OCI-LY1 (cell line): ENCODE data around the gene TMEM234.

Experiments used
- H2AFZ ChIP-seq: fragments of 200-600 bp; sonication (generic), shearing (Covaris generic); 2 replicates; pipeline ENCODE4 v1.6.0; 2014; ENCODE audit warnings: antibody characterized with exemption, mild to moderate bottlenecking, low read length
- H3F3A ChIP-seq: fragments of 200-600 bp; sonication (generic), shearing (Covaris generic); 2 replicates; pipeline ENCODE4 v1.6.0; 2014; ENCODE audit warnings: mild to moderate bottlenecking, antibody characterized with exemption, low read length, moderate library complexity; ENCODE audit not compliant: insufficient read depth
- H3K27ac ChIP-seq: fragments of 200-600 bp; sonication (generic); 2 replicates; pipeline ENCODE4 v1.5.1; 2014; ENCODE audit warnings: low read length, mixed run types, mild to moderate bottlenecking, low read depth; ENCODE audit not compliant: poor library complexity, severe bottlenecking
- H3K27me3 ChIP-seq: fragments of 200-600 bp; sonication (generic); 2 replicates; pipeline ENCODE4 v1.6.0; 2014; ENCODE audit warnings: antibody characterized with exemption, mild to moderate bottlenecking, low read length, moderate library complexity; ENCODE audit not compliant: insufficient read depth
- H3K36me3 ChIP-seq: fragments of 200-600 bp; sonication (generic); 2 replicates; pipeline ENCODE4 v1.6.1; 2014; ENCODE audit warnings: mild to moderate bottlenecking, antibody characterized with exemption, low read length, moderate library complexity, mixed read lengths; ENCODE audit not compliant: insufficient read depth
- H3K4me1 ChIP-seq: fragments of 200-600 bp; sonication (generic); 2 replicates; pipeline ENCODE4 v1.5.1; 2014; ENCODE audit warnings: mild to moderate bottlenecking, low read length, moderate library complexity; ENCODE audit not compliant: insufficient read depth, severe bottlenecking
- H3K4me2 ChIP-seq: fragments of 200-600 bp; sonication (generic), shearing (Covaris generic); 2 replicates; pipeline ENCODE4 v1.6.1; 2014; ENCODE audit warnings: low read length
- H3K4me3 ChIP-seq: fragments of 200-600 bp; sonication (generic); 2 replicates; pipeline ENCODE4 v1.5.1; 2014; ENCODE audit warnings: low read length, low read depth, mild to moderate bottlenecking, mixed read lengths; ENCODE audit not compliant: poor library complexity, severe bottlenecking
- H3K79me2 ChIP-seq: fragments of 200-600 bp; shearing (Covaris generic); 2 replicates; pipeline ENCODE4 v1.6.1; 2016; ENCODE audit warnings: mixed run types, low read length, mixed read lengths; ENCODE audit not compliant: insufficient read depth
- H3K9ac ChIP-seq: fragments of 200-600 bp; sonication (generic), shearing (Covaris generic); 2 replicates; pipeline ENCODE4 v1.6.1; 2014; ENCODE audit warnings: mild to moderate bottlenecking, low read length, mixed read lengths
- H3K9me2 ChIP-seq: fragments of 200-600 bp; sonication (generic), shearing (Covaris generic); 2 replicates; pipeline ENCODE4 v1.6.1; 2014; ENCODE audit warnings: low read depth, mild to moderate bottlenecking, low read length, mixed read lengths
- H3K9me3 ChIP-seq: fragments of 200-600 bp; shearing (Covaris generic); 2 replicates; pipeline ENCODE4 v1.6.1; 2014; ENCODE audit warnings: low read length, mixed read lengths
- H4K20me1 ChIP-seq: fragments of 200-600 bp; sonication (generic), shearing (Covaris generic); 2 replicates; pipeline ENCODE4 v1.6.0; 2016; ENCODE audit warnings: mild to moderate bottlenecking, low read length; ENCODE audit not compliant: insufficient read depth
- EZH2 ChIP-seq: fragments of 200-600 bp; sonication (generic), shearing (Covaris generic); IDR thresholded peaks from 2 replicates; pipeline ENCODE4 v1.8.0; 2017; ENCODE audit warnings: borderline replicate concordance, mixed run types, mild to moderate bottlenecking, antibody characterized with exemption, low read length, moderate library complexity, mixed read lengths
- TF ChIP-seq, protein P1 (sequence below): fragments of 200-600 bp; sonication (generic), shearing (Covaris generic); IDR thresholded peaks from 2 replicates; pipeline ENCODE4 v1.5.1; 2017; ENCODE audit warnings: mild to moderate bottlenecking, antibody characterized with exemption, low read length, moderate library complexity, mixed read lengths

TMEM234 gene

DNA sequence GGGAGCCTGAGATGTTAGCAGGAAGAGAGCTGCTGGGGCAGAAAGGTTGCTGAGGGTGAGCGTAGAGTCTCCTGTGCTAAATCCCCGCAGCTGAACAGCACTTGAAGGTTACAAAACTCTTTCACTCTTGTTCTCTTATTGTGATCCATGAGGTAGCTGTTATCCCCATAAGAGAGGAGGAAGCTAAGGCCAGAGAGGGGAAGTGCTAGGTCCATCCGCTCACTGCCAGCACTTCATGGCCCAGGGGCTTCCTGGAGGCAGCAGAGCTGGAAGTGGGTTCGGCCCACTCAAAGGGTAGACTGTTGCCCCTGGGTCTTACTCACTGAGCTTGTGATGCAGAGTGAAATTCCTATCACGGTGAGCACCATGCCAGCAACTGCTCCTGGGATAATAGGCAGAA, 5.6 kb downstream of the TMEM234 start:
- Histone ChIP-seq H3K9ac (no peak overlapping the region), H3K9me3 (no peaks in the 10 kb centered on the region), H4K20me1 (no peaks in the 10 kb centered on the region), H3K9me2 (no peaks in the 10 kb centered on the region), H3K4me3 (no peak overlapping the region), H3K79me2 (no peaks in the 10 kb centered on the region), H3F3A (no peaks in the 10 kb centered on the region), H3K27ac (no peak overlapping the region), H3K36me3 (peaks cover 20% of the 10 kb centered on the region; the same call in 1 of the 2 replicates), H3K27me3 (no peaks in the 10 kb centered on the region), H3K4me1 (peaks cover 15% of the 10 kb centered on the region), H2AFZ (no peak overlapping the region), H3K4me2 (no peak overlapping the region)
- no peak for TF ChIP-seq EZH2
- TF ChIP-seq, protein P1, sequence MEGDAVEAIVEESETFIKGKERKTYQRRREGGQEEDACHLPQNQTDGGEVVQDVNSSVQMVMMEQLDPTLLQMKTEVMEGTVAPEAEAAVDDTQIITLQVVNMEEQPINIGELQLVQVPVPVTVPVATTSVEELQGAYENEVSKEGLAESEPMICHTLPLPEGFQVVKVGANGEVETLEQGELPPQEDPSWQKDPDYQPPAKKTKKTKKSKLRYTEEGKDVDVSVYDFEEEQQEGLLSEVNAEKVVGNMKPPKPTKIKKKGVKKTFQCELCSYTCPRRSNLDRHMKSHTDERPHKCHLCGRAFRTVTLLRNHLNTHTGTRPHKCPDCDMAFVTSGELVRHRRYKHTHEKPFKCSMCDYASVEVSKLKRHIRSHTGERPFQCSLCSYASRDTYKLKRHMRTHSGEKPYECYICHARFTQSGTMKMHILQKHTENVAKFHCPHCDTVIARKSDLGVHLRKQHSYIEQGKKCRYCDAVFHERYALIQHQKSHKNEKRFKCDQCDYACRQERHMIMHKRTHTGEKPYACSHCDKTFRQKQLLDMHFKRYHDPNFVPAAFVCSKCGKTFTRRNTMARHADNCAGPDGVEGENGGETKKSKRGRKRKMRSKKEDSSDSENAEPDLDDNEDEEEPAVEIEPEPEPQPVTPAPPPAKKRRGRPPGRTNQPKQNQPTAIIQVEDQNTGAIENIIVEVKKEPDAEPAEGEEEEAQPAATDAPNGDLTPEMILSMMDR: no peak

DNA sequence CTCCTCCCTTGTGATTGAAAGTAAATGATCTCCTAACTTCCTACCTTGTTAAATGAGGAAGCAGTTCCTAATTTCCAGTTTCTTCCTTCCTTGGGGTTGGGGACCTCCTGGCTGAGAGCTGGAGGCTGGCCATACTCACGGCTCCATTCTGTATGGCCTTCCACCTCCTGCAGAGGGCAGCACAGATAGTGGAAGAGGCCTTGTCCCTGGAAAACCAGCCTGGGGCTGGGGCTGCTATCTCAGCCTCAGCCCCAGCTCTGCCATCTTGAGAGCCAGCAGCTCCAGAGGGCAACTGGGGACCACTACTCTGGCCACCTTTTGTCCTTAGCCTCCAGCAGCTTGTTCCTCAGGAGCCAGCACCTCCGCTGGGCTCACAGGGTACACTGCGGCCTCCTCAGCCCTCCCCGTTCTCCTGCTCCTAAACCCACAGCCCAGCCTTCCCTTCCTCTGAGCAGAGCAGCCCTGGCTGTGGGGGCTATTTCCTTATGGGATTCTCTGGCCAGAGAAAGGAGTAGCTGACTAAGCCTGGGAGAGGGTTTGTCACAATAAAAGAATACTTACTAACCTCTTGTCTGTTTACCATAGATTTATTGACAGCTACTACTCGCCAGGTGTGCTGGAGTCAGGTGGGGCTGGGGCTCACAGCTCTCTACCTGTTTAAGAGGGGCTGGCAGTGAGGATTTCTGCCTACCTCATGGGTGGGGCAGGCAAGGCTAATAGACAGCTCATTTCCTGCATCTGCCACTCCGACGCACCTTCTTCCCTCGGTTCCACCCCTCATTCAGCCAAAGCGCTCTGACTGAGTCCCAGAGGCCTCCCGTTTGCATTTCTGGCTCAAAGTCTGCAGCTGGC, 6.3 kb downstream of the TMEM234 start:
- no peak overlapping the region for H3K9ac ChIP-seq
- no peaks in the 10 kb centered on the region for H3K27me3 ChIP-seq
- no peaks in the 10 kb centered on the region for H3K79me2 ChIP-seq
- no peaks in the 10 kb centered on the region for H4K20me1 ChIP-seq
- H3K4me3 ChIP-seq: no peak overlapping the region
- no peak overlapping the region for H3K27ac ChIP-seq
- H3F3A ChIP-seq: no peaks in the 10 kb centered on the region
- peaks cover 20% of the 10 kb centered on the region; the same call in 1 of the 2 replicates for H3K36me3 ChIP-seq
- no peak overlapping the region for H2AFZ ChIP-seq
- no peaks in the 10 kb centered on the region for H3K9me2 ChIP-seq
- H3K4me2 ChIP-seq: no peak overlapping the region
- H3K4me1 ChIP-seq: peaks cover 8% of the 10 kb centered on the region
- no peaks in the 10 kb centered on the region for H3K9me3 ChIP-seq
- TF ChIP-seq, protein P1: peak; percentile 92
- TF ChIP-seq EZH2: no peak

DNA sequence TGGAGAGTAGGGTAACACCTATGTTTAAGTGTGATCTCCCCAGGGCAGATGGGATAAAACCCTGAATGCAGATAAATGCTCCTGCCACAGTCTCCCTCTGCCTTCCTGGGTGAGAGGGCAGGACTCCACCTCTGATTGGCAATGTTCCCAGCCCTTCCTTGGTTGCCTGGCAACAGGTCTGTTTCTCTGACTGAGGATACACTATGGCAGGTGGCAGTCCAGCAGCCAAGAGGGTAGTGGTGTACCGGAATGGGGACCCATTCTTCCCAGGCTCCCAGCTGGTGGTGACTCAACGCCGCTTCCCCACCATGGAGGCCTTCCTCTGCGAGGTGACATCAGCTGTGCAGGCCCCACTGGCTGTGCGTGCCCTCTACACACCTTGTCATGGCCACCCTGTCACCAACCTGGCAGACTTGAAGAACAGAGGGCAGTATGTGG, 13.2 kb downstream of the TMEM234 start, which contains the start of gene DCDC2B:
TSS of gene DCDC2B (plus strand) at position 199 of the 438 bp plus-strand sequence. CDS start at position 204, 5 bp downstream.
- TF ChIP-seq EZH2: no peak
- TF ChIP-seq, protein P1: no peak
- no peak within 1 kb of the TSS for H3K4me3 ChIP-seq
- H4K20me1 ChIP-seq: no peaks in the 10 kb centered on the region
- no peaks in the 10 kb centered on the region for H3K27me3 ChIP-seq
- no peaks in the 10 kb centered on the region for H3F3A ChIP-seq
- peaks cover 15% of the 10 kb centered on the region for H3K4me1 ChIP-seq
- no peaks in the 10 kb centered on the region for H3K9me2 ChIP-seq
- H3K9me3 ChIP-seq: no peaks in the 10 kb centered on the region
- H2AFZ ChIP-seq: no peak within 1 kb of the TSS
- no peaks in the 10 kb centered on the region for H3K79me2 ChIP-seq
- H3K36me3 ChIP-seq: peaks cover 19% of the 10 kb centered on the region
- H3K4me2 ChIP-seq: no peak within 1 kb of the TSS
- no peak within 1 kb of the TSS for H3K27ac ChIP-seq
- no peak within 1 kb of the TSS for H3K9ac ChIP-seq
